Dermis blood vessel endothelial cell (primary cell): Measurements from ENCODE around the gene MYO16. TPM values are rescaled to one million over a fixed set of nuclear protein-coding genes. Genes with fewer than 3 reads are reported as not detected.
"Not testable (repeated sequence)": the region's sequence is repeated elsewhere in the genome, so short reads cannot be mapped to it uniquely, and the experiment has no call there.

Source experiments
- DNase-seq: peaks from one replicate; pipeline ENCODE4 v3.0.0; 2010
- total RNA-seq: library from RNA; depleted of rRNA; stranded (reverse); fragments of >200 nt; gene quantifications from 2 replicates; pipeline ENCODE4 v1.2.3, GENCODE V29; 2014

MYO16 gene
- total RNA-seq, 1 donor from 2014 or later: not detected

DNA sequence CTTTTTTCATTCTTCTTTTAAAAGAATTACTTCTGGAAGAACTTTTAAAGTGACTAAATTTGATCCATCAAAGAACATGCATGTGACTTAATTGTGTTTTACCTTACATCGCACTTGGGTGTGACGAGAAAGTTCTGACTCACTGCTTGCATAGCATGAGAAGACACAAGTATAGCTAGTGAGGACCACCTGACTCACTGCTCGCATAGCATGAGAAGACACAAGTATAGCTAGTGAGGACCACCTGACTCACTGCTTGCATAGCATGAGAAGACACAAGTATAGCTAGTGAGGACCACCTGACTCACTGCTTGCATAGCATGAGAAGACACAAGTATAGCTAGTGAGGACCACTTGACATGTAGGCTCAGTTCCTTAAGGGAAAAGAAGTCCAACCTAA lies 362.0 kb downstream of the MYO16 start:
- DNase-seq: not testable (repeated sequence)

DNA sequence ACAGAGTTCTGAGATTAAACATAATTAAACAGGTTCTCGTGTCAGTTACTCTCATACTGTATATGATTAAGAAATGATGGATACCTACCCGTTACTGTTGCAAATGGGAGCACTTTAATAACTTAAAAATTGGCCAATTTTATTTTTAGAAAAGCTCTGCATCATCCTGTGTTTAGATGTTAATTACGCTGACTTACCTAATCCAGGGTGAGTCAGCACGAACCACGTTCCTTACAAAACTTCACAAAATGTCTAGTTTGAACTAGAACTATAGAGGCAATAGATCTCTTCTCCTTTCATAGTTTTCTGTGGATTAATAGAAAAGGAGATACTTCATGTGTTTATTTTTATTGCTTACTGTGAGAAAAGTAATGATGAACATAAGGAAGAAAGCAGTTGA lies 363.9 kb downstream of the MYO16 start:
- no peak for DNase-seq

DNA sequence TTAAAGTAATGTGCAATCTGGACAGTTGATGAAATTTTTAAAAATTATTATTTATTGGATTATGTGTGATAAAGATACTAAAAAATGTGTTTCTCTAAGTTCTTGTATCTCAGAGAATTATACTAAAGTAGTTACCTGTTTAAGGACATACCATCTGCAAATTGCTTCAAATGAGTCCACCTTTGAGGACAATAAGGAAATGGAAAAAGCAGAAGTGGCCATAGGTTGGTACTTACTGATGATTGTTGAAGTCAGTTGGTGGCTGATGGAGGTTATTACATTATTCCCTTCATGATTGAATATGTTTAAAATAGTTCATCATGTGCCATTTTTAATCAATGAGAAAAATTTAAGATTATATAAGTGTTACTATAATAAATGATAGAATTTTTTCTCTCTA lies 367.0 kb downstream of the MYO16 start:
- DNase-seq: no peak

DNA sequence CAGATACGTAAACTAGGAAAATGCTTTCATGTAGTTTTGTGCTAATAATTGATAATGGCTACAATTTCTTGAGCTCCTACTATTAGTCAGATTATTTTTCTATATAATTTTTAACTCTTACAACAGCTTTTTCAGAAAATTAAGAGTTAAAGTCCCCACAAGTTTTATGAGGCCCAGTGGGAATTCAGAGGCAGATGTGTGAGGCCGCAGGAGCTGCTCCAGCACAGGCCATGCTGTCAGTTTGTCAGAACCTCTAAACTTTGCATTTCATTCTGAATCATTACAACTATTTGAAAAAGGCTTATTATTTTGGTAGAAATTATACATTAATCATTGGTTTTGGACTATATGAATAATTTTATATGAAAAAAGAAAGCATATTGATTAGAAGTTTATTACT lies 370.8 kb downstream of the MYO16 start:
- no peak for DNase-seq

DNA sequence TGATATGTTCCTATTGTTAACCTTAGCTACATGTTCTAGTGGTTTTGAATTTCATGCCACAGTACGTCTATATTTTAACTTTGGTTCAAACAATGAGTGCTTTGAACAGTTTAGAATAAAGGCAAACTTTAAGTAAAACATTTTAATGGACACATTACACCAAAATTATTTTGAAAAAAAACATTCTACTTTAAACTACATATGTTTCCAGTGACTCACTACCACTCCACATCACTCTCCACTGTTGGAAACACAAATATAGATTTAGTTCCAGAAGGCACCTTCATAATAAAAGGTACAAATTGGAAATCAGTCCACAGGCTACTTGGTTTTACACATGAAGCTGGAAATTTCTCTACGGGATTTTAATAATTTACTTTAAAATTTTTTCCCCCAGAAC lies 373.5 kb downstream of the MYO16 start:
- no peak for DNase-seq

DNA sequence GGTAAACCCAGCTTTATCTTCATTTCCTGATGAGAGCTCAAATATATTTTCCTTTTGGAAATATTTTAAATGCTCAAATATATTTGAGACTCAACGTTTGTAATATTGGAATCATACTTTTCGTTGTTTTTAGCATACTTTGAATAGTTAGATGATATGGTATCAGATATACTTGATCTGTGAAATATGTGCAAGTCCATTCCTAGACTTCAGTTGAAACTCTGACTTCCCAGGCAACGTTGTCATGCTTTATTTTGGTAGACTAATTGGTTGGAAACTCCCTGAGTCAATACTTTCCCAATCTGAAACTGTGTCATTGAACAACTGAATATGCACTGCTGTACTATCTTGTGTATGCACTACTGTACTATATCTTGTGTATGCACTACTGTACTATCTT lies 378.5 kb downstream of the MYO16 start:
- no peak for DNase-seq

DNA sequence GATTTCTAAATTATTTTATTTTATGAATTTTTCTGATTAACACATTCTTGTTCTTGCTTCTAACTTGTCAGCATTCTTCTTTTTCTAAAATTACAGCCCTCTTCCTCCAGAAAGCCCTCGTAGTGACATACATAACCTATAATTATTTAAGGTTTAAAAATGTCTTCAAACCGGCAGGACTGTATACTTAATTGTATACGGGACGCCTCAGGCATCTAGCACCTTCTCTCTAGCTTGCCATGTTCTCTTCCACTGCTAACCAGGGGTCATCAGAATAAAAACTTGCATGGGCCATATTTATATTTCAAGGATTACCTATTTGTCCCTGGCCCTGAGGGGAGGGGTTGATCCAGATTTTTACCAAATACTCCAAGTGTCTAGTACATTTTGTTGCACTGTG lies 380.3 kb downstream of the MYO16 start:
- no peak for DNase-seq

DNA sequence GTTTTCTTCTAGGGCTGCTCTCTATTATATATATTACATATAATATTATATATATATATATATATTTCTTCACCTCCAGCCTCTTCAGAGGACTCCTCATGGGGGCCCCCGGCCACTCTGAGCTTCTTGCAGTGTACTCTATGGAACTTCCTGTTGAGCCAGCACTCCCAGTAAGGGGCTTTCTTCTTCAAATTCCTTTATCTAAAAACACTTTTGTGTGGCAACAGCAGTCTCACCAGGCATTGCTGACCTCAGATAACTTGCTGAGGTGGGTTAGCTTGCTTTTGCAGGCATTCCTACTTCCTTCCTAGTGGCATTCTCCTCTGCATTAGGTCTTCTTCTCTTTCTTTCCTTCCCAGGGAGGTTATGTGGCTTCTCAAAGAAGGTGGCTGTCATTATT lies 381.5 kb downstream of the MYO16 start:
- DNase-seq: no peak

DNA sequence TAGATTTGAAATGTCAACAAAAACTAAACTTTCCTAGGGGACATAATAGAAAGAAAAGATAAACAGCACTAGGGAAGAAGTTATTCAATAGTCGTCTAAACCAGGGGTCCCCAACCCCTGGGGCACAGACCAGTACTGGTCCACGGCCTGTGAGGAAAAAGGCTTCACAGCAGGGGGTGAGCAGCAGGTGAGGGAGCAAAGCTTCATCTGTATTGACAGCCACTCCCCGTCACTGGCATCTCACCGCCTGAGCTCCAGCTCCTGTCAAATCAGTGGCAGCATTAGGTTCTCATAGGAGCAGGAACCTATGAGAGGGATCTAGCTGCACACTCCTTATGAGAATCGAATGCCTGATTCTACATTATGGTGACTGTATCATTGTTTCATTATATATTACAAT lies 382.7 kb downstream of the MYO16 start:
- no peak for DNase-seq

DNA sequence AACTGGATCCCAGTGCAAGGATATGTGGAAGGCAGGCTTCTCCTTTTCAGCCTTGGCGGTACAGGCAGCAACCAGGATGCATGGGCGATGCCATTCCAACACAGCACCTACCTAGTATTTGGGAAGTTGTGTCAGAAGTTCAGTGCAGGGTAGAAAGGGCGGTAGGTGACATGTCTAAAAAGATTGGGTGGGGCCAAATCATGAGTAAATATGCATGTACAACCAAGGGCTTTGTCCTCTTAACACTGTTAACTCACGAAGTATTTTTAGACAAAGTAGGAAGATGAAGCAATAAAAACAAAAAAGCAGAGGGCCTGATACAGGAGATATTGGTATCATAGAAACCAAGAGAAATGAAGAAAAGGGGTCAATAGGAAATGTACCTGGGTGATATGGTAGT lies 392.1 kb downstream of the MYO16 start:
- no peak for DNase-seq

DNA sequence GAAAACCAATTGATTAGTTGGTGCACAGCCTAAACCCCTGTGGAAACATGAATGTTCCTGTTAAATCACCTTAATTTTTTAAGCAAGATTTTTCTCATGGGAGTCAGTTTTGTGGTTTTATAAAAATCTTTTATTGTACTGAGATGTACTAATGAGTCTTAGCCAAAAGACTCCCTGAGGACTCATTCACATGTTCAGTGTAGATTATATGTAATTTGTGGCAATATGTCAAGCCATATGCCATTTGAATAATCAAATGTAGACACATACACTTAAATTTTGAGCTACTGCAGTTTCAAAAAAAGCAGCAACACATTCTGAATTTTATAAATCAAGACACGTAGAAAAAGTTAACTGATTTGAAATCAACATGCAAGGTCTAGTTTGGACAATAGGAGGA lies 395.2 kb downstream of the MYO16 start:
- no peak for DNase-seq

DNA sequence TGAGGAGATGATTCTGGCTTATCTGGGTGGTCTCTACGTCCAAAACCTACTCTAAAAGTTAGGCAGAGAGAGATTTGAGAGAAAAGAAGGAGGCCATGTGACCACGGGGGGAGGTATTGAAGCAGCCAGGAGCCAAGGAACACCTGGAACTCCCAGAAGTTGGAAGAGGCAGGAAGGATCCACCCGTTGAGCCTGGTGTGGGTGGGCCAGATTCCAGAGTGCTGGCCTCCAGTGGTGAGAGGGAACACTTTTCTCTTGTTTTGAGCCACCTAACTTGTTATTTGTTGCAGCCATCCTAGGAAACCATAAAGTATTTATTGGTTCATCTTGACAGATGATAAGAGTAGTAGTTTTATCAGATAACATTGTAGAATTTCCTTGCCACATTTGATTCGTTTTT lies 396.9 kb downstream of the MYO16 start:
- DNase-seq: no peak

DNA sequence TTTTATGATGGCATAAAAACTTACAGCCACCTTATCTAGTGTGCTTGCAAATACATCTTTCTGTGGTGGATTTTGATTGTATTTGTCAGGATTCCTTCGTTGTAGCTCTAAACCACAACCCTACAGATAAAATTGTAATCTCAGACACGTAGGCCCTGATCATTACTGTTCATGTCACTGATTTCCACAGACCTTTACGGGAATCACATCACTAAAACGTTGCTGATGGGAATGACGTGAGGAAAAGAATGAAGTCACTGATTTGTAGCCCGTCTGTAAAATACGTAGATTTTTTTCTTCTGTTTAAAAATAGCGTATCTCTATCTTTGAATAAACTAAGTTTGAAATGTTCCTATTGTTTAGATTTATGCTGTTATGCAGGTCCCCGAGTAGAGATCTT lies 399.2 kb downstream of the MYO16 start:
- no peak for DNase-seq

DNA sequence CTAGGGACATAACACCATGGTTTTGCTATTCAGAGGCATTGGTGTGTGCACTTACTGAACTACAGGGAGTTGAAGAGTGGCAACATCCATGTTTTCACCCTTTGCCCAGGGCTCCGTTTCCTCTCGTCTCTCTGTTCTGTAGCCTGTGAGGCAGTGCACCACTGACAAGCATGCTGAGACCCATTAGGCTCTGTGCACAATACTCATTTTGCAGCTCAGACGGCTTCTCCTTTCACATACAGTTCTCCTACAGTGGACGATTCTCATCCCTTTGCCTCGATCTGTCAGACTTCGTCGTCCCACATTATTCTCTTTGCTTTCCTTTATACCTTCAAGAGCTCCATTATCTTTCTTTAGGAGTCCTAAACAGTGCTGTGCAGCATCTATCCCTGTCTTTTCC lies 403.7 kb downstream of the MYO16 start:
- no peak for DNase-seq

DNA sequence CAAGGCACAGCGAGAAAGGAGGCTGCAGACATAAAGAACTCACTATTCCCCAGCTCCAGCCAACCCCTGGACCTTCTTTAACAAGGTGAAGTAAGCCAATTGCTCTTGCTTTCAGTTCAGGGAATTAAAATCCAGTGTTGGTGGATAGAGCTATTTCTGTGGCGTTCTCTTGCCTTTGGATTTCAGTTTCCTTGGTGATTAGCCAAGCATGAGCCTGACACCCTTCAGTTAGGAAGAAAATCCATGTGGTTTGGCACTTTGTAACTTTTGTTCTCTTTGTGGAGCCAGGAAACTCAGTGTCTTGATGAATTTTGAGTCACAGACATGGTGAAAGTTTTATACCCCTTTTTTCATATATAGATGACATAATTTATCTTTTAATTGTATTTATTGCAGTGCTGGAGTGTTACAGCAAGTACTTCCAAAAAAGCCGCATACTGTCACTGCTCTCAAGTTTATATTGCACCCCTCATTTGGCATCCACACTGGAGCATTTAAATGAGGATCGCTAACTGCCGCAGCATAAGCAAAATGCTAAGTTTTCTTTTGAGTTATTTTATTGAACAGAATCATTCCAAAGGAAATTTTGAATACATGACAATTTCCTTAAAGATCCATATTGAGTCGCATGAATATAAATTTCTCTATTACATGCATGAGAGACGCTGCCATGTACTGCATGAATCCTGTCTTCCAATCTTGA lies 406.8 kb downstream of the MYO16 start:
- no peak for DNase-seq

DNA sequence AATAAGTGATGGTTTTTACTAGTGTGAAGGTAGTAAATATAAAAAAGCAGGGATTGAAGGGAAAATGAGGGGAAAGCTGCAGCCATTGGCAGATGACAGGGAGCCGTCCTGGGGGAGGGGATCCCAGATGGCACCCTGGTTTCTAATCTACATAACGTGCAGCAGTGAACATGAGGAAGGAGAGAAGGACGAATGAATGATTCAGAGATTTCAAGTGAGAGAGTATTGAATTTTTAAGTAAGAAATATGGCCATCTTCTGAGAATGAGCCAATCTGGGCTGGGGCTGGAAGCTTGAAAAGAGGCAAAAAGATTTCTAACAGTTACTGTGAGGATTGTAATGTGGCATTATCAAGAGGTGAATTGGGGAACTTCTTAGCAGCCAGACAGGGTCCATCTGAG lies 414.2 kb downstream of the MYO16 start:
- no peak for DNase-seq

DNA sequence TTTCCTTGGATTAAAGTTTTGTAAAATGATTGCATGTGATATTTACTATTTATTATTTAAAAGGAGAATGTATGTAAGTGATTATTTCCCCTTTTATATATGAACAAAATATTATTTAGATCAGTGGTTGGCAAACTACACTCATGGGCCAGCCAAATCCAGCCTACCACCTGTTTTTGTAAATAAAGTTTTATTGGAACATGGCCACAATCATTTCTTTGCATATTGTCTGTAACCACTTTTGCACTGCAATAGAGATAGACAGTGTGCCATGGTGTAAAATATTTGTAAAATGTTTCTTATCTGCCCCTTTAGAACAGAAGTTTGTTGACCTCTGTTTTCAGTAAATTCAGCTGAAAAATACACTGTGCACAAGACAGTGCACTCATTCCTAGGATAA lies 426.4 kb downstream of the MYO16 start:
- DNase-seq: no peak

DNA sequence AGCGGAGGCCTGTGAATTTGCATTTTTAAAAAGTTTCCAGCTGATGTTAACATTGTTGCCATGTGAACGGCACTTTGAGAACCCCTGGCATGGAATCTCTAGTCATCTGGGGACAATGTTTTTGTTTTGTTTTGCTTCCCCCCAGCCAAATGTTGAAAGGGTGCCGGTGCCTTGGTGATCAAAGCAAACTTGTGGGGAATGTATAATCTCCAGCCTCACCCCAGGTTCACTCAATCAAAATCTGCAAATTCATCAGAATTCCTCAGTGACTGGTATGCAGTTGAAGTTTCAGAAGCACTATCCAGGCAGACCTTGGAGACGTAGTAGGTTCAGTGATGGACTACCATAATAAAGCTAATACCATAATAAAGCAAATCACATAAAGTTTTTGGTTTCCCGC lies 428.7 kb downstream of the MYO16 start:
- DNase-seq: no peak

DNA sequence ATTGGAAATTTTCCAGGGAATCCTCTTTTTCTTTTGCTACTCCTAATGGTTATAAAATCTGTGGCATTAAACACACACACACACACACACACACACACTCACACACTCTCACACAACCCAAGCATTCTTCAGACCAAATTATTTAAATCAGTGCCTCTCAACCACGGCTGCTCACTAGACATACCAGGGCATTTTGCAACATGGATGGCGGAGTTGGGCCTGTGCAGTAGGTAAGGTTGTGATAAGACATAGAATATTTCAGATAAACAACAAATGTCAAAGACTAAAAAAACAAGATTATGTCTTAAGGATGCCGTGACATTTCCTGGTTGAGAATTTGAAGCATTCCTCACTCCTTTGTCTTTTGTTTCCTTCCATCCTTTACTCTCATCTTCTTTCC lies 443.1 kb downstream of the MYO16 start:
- DNase-seq: no peak

DNA sequence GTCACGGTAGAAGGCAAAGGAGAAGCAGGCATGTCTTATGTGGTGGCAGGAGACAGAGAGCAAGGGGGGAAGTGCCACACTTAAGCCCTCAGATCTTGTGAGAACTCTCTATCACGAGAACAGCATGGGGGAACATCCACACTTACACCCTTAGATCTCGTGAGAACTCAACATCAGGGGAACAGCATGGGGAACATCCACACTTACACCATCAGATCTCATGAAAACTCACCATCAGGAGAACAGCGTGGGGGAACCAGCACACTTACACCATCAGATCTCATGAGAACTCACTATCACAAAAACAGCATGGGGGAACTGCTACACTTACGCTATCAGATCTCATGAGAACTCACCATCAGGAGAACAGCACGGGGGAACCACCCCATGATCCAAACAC lies 445.0 kb downstream of the MYO16 start:
- DNase-seq: no peak

DNA sequence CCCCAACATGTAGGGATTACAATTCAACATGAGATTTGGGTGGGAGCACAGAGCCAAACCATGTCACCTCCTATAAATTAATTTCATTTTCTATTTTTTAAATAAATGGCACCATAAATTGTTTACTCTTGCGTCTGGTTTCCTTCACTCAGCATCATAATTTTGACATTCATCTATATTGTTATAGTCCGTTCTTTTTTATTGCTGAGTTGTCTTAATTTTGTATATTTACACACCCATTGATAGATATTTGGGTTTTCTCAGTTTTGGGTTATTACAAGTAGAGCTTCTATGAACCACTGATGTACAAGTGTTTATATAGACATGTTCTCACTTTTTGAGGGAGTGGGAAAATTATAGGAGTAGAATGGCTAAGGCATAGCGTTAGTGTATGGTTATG lies 445.4 kb downstream of the MYO16 start:
- no peak for DNase-seq

DNA sequence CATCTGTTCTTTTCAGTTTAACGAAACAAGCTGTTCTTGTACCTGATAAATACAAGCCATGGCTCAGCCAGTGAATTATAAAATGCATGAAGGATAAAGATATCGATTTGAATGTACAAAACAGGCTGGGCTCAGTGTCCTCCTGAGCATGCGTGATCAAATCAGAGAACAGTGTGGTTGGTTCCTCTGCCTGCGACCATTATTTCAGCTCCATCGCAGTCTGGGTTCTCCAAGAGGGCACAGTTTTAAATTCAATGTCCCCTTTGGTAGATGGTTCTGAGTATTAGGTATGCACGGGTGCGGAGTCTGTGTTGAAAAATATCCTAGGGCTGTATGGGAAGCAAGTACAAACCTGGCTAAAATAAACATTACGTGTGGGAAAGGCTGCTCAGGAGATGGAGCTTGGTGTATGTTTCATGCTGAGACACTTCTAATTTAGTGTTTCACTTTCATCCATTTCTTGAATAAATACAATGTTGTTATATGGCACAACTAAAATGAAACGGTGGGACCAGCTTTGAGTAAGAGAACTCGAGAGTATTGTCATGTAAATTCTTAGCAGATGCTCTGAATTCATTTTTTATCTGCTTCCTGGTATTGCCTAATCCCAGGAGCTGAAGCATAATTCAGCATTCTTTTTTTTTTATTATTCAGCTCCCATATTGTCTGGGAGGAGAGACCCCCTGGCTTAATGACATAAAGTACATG lies 458.7 kb downstream of the MYO16 start:
- DNase-seq: no peak

DNA sequence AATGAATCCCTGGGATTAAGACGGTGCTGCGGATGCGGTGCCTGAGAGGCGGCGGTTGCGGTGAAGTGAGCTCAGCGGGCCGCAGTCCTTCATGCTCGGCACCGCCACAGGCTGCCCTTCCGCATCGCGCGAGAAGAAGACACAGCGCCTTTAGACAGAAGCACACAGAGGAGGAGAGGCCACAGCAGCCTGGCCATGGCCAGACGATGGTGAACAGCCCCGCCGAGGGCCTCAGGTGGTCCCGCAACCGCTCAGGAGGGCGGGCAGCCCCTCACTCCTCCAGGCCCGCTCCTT lies 459.2 kb downstream of the MYO16 start:
- no peak for DNase-seq

DNA sequence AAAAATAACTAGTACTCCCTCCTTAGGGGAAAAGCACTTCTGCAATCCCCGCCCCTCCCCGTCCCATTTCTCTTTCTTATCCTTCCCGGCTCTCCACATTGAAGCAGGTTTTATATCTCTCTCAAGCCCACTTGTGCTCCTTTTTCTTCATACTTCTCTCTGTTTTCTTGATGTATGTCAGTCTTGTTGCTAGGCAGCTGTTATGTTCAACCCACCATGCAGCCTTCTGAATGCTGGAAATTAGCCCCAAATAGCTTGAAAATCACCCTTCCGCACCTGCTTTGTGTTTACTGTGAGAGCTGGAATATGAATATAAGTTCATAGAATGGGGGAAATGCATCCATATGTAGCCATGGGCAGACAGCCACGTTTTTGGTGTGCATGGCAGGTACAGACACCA lies 461.4 kb downstream of the MYO16 start:
- no peak for DNase-seq

DNA sequence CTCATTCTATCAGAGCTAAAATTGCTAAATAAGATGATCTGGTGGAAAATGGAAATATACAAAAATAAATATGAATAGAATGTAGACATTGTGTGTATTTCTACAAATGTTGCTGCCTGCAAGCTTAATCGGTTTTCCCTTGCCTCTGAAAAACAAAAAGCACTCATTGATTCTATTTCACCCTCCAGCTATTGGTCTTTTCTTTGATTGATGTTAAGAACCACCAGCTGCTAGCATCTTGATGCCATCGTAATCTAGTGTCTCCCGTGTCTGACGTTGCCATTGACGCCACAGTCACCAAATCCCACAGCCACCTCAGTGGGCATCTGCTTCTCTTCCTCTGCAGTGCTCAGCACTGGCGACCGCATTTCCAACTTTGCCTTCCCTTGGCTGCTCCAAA lies 461.8 kb downstream of the MYO16 start:
- no peak for DNase-seq
